IPS DF 19.7 (cell line): Measurements from ENCODE around the gene GJD4.
A peak's percentile ranks its signal among the peaks of the same experiment; 100 is the strongest.

ENCODE experiments used
- DNase-seq: peaks from one replicate; pipeline ENCODE4 v3.0.0-alpha.2; 2013; ENCODE audit warnings: low read depth, low spot score

The GJD4 gene

GRCh38 chr10:35605191-35605590 is at the start of gene GJD4:
GJD4 (plus strand) TSS chr10:35605341; CDS start chr10:35605568, 227 bp downstream.
- DNase-seq, result no peak

GRCh38 chr10:35555962-35556930 is 48.9 kb upstream of the GJD4 start:
- no peak for DNase-seq

- no peak for DNase-seq
These were observed 46.9 kb upstream of the GJD4 start for GRCh38 chr10:35558276-35558675.

DNA sequence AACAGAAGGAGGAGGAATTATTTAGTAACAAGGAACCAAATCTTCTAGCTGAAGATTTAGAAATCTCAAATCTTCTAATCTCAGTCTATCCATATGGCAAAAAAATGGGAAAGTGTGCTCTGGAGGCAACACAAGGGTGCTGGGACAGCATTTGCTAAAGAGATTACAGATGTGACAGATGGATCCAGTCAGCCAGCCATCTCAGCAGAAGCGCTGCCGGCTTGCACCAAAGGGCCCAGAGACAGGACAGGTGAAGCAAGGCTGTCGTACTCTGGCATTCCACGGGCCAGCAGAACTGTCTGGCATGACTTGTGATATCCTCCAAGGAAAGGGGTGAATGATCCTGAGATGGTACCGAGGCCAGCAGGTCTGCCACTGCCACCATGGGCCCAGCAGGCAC is 45.7 kb upstream of the GJD4 start:
- no peak for DNase-seq

DNA sequence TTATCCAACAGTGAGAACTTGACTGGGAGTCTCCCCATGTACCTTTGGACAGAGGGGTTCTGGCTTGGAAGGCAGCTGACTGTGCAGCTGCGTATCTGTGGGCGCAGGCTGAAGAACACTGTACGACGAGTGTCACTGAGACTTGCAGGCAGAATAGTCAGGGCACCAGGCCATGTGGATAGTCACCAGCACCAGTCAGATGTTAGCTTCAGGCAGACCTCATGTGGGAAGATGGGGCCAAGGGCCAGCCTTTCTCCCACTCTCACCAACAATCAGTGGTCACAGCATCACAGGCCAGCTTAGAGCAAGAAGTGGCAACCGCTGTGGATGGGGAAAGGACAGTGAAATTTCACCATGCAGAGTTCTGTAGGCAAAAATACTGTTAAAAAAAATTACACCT is 43.4 kb upstream of the GJD4 start:
- DNase-seq, result no peak

- DNase-seq, result no peak
These were observed 42.7 kb upstream of the GJD4 start for GRCh38 chr10:35562427-35562826.

GRCh38 chr10:35563261-35563891 is 41.8 kb upstream of the GJD4 start:
- DNase-seq, result peak; percentile 28

DNA sequence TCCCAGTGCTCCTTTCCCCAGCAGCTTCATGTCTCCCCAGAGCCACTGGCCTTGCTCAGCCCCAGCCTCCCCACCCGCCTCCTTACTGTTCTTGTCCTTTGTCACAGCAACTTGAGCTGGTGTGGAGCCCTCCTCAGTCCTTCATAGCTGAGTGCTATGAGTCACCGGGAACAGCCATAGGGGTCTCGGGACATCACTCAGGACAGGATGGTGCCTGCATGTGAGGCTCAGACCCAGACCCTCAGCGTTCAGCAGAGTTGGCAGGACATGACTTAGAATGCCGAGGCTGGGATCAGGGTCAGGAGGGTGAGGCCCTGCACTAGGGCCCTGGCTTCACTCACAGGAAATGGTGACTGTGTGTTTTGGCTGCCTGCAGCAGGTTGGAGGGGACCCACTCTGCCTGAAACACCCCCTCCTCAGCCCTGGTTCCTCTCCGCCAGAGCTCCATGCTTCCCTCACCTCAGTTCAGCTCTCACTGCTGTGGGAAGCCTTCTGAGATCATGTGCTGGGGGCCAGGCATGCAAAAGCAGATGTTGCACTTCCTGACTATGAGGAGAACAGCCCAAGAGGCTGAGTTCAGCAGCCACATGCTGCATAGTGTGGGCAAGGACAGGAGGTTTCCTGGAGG is 40.7 kb upstream of the GJD4 start:
- DNase-seq, result no peak

DNA sequence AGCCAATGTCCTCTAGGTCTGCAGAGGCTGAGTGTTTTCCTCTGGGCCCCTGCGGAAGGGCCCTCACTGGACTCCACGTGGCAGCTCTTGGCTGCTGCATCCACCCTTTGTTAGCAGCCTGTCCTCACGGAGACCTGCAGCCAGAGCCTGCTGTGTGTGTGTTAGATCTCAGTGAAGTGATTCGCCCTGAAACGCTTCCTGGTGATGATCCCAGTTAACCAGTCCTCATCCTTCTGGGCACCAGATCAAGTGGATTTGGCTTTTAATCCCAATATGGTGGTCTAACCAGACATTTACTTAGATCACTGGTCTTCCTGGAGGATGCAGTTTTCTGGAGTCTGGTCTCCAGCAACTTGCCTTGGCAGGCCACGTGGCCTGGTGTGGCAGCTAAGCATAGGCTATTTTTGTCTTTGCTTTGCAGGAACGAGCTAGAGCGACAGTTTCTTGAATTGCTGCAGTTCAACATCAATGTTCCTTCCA is 39.5 kb upstream of the GJD4 start:
- no peak for DNase-seq

DNA sequence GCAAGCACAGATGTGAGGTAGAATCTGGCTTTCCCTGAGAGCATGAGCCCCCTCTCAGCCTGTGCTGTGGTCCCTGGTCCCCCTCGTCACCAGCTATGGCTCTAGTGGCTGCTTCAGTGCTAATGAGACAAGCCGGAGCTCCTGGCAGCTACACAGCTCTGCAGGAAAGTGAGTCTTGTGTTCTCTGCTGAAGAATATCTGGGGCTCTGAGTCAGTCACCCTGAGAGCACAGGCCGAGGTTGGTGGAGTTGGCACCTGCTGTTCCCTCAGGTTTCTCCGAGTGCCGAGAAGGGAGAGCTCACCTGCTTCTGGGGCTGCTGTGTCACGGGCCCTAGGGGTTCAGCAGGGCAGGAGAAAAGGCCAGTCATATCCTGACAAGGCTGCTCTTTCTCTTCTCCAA is 37.2 kb upstream of the GJD4 start:
- DNase-seq, result no peak

- DNase-seq, result no peak
These were observed 36.6 kb upstream of the GJD4 start for GRCh38 chr10:35568483-35569015.

GRCh38 chr10:35569111-35569707 is 35.9 kb upstream of the GJD4 start:
- DNase-seq, result no peak

DNA sequence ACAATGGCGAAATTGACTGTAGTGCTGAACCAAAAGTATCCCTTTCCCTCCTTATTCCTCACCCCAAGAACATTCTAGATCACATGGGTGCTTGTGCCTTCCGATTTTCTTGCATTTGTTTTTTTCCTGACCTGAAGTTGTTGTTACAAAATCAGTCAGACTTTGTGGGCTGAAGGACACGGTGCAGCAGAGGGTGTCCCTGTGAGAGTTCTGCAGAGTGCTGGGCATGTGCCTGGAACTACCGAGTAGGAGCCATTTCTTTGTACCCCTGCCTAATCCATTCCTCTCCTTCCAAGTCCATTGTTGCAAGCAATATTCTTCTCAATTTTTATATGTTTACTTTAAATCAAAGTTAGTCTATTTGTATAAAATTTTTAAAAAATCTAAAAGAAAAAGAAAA is 35.3 kb upstream of the GJD4 start:
- DNase-seq, result no peak

DNA sequence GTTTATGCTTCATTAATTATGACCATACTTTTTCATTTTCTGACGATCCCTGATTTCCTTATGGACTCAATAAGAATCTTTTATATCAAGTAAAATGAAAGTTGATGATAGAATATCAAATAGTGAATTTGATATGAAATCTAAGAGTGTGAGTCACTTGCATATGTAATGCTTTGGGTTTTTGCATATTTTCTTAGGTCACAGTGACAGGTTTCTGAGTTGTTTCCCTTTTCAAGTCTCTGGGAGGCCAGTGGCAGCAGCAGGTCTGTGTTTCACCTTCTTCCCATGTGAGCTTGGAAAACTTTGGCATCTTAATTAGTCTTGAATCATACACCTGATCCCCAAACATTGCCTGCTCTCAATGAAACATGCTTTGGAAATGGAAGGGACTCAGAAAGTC is 34.7 kb upstream of the GJD4 start:
- DNase-seq, result no peak

DNA sequence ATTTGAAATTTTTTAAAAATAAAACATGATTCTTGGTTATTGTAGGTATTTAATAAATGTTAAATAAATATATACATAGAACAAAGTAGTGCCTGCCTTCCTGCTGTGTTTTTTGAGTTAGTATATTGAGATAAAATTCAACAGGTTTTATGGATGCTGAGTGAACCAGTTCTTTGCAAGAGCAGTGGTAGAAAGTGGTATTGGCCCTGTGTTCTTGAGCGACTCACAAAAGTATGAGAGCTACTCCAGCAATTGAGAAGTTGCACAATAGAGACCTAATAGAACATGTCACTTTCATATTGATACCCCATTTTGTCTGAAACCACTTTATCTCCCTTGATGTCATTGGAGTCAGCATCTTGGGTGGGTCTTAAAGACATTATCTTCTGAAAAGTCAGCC is 32.6 kb upstream of the GJD4 start:
- DNase-seq, result no peak

GRCh38 chr10:35573796-35574195 is 31.3 kb upstream of the GJD4 start:
- DNase-seq, result no peak

- no peak for DNase-seq
These were observed 30.2 kb upstream of the GJD4 start for GRCh38 chr10:35574924-35575352.

- DNase-seq, result no peak
These were observed 29.5 kb upstream of the GJD4 start for GRCh38 chr10:35575640-35576039.

GRCh38 chr10:35576730-35577129 is 28.4 kb upstream of the GJD4 start:
- DNase-seq, result no peak

GRCh38 chr10:35577926-35578617 is 27.1 kb upstream of the GJD4 start:
- DNase-seq, result no peak

DNA sequence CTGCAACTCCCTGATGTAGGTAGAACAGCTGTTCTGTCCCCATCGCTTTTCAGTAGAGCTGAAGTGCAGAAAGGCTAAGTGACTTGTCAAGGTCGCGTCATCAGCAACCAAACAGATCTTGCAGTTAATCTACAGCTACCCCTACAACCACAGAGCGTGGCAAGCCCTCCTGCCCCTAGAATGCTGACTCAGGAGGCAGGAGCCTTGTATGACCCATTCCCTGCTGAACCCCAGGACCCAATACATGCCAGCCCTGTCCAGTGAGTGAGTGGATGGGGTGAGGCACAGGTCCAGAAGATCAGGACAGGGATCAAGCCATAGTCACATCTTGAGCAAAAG is 26.6 kb upstream of the GJD4 start:
- DNase-seq, result no peak
